PFSK-1 (cell line): ENCODE results near the gene GABRB1.

ENCODE experiments used
- FOXP2 ChIP-seq: optimal IDR thresholded peaks from 2 replicates; pipeline ENCODE3; 2011; ENCODE audit warnings: borderline replicate concordance, control low read depth, inconsistent platforms; ENCODE audit not compliant: insufficient read depth; ENCODE audit errors: extremely low read length, extremely low read depth
- POLR2AphosphoS5 ChIP-seq: IDR thresholded peaks from 2 replicates; pipeline ENCODE4 v1.6.1; 2012; ENCODE audit warnings: low read depth, mild to moderate bottlenecking, control low read depth, low read length, moderate library complexity
- REST ChIP-seq, 2 experiments: IDR thresholded peaks; 2 replicates each; pipeline versions ENCODE4 v1.6.1 to v1.8.0; 2011 to 2012; ENCODE audit warnings: low read depth in 2 of 2, low read length in 2 of 2, control low read depth in 1 of 2, inconsistent platforms in 1 of 2, mild to moderate bottlenecking in 1 of 2, moderate library complexity in 1 of 2; ENCODE audit not compliant: insufficient read depth in 1 of 2
- SIN3A ChIP-seq: IDR thresholded peaks from 2 replicates; pipeline ENCODE4 v1.6.1; 2012; ENCODE audit warnings: mild to moderate bottlenecking, low read length, moderate library complexity, borderline replicate concordance; ENCODE audit not compliant: insufficient read depth
- TAF1 ChIP-seq: IDR thresholded peaks from 2 replicates; pipeline ENCODE4 v1.6.1; 2012; ENCODE audit warnings: low read length, control low read depth, borderline replicate concordance; ENCODE audit not compliant: insufficient read depth

GABRB1 gene

GRCh38 chr4:47382846-47383360 lies 351.5 kb downstream of the GABRB1 start:
- TF ChIP-seq REST (IDR thresholded peaks at IDR 0.05; ENCODE audit: insufficient read depth in 1 of 2, low read depth in 2 of 2, low read length in 2 of 2) (no peak), SIN3A (no peak), TAF1 (no peak), POLR2AphosphoS5 (no peak), FOXP2 (no peak)

GRCh38 chr4:47383829-47384427 lies 352.6 kb downstream of the GABRB1 start:
- TF ChIP-seq REST (IDR thresholded peaks at IDR 0.05; ENCODE audit: insufficient read depth in 1 of 2, low read depth in 2 of 2, low read length in 2 of 2) (no peak), POLR2AphosphoS5 (no peak), TAF1 (no peak), FOXP2 (no peak), SIN3A (no peak)

GRCh38 chr4:47386146-47386545 lies 354.8 kb downstream of the GABRB1 start:
- TF ChIP-seq TAF1 = no peak
- no peak for TF ChIP-seq FOXP2
- TF ChIP-seq SIN3A = no peak
- no peak for TF ChIP-seq POLR2AphosphoS5
- no peak for TF ChIP-seq REST (IDR thresholded peaks at IDR 0.05; ENCODE audit: insufficient read depth in 1 of 2, low read depth in 2 of 2, low read length in 2 of 2)

GRCh38 chr4:47386561-47387235 lies 355.3 kb downstream of the GABRB1 start:
- no peak for TF ChIP-seq POLR2AphosphoS5
- no peak for TF ChIP-seq SIN3A
- no peak for TF ChIP-seq REST (IDR thresholded peaks at IDR 0.05; ENCODE audit: insufficient read depth in 1 of 2, low read depth in 2 of 2, low read length in 2 of 2)
- no peak for TF ChIP-seq FOXP2
- no peak for TF ChIP-seq TAF1
